HepG2 (cell line): Measurements from ENCODE around the gene HLA-DMB. TPM values are rescaled to one million over a fixed set of nuclear protein-coding genes. Genes with fewer than 3 reads are reported as not detected.

ENCODE experiments used
- CBFB ChIP-seq: sonication (generic); formaldehyde crosslinking; IDR thresholded peaks from 2 replicates; pipeline ENCODE4 v1.4.0; 2020; ENCODE audit warnings: missing genetic modification reagents
- GTF3A ChIP-seq: sonication (generic); formaldehyde crosslinking; conservative IDR thresholded peaks from 2 replicates; pipeline ENCODE4 v1.4.0; 2020; ENCODE audit warnings: mild to moderate bottlenecking, missing genetic modification reagents
- HOXD1 ChIP-seq: sonication (generic); formaldehyde crosslinking; IDR thresholded peaks from 2 replicates; pipeline ENCODE4 v1.5.0; 2020; ENCODE audit warnings: missing genetic modification reagents
- MAFF ChIP-seq: IDR thresholded peaks from 2 replicates; pipeline ENCODE4 v1.6.1; 2011; ENCODE audit warnings: low read depth, low read length, improper control_type of control experiment
- MBNL3 ChIP-seq: fragments of 250-450 bp; sonication (Bioruptor Pico); conservative IDR thresholded peaks from 2 replicates; pipeline ENCODE4 v1.8.0; 2022; ENCODE audit warnings: mild to moderate bottlenecking, inconsistent platforms
- MLLT10 ChIP-seq: sonication (generic); formaldehyde crosslinking; IDR thresholded peaks from 2 replicates; pipeline ENCODE4 v1.4.0; 2020; ENCODE audit warnings: missing genetic modification reagents
- POLR2AphosphoS5 ChIP-seq: IDR thresholded peaks from 2 replicates; pipeline ENCODE4 v1.6.1; 2012; ENCODE audit warnings: low read depth, low read length
- RARG ChIP-seq: sonication (generic); formaldehyde crosslinking; IDR thresholded peaks from 2 replicates; pipeline ENCODE4 v1.4.0; 2020; ENCODE audit warnings: low read depth, mild to moderate bottlenecking, missing genetic modification reagents
- SAP130 ChIP-seq: IDR thresholded peaks from 2 replicates; pipeline ENCODE4 v1.6.1; 2016; ENCODE audit warnings: low read depth
- SNAPC5 ChIP-seq: sonication (generic); formaldehyde crosslinking; IDR thresholded peaks from 2 replicates; pipeline ENCODE4 v1.8.1; 2023; ENCODE audit warnings: mild to moderate bottlenecking, missing genetic modification reagents, borderline replicate concordance
- SP2 ChIP-seq: sonication (generic); formaldehyde crosslinking; IDR thresholded peaks from 2 replicates; pipeline ENCODE4 v1.5.1; 2020; ENCODE audit warnings: mild to moderate bottlenecking, missing genetic modification reagents
- STAT5B ChIP-seq: sonication (generic); formaldehyde crosslinking; IDR thresholded peaks from 2 replicates; pipeline ENCODE4 v1.4.0; 2020; ENCODE audit warnings: missing genetic modification reagents
- TAF15 ChIP-seq: fragments of 200-400 bp; formaldehyde crosslinking; IDR thresholded peaks from one replicate; pipeline ENCODE4 v1.6.1; 2018; ENCODE audit warnings: mild to moderate bottlenecking, low read depth, low read length; ENCODE audit not compliant: poor library complexity, severe bottlenecking
- THAP11 ChIP-seq: IDR thresholded peaks from 2 replicates; pipeline ENCODE4 v1.6.1; 2016; ENCODE audit warnings: missing biosample characterization, missing genetic modification reagents
- TRAFD1 ChIP-seq: sonication (generic); formaldehyde crosslinking; IDR thresholded peaks from 2 replicates; pipeline ENCODE4 v1.5.1; 2020; ENCODE audit warnings: missing genetic modification reagents, mild to moderate bottlenecking, borderline replicate concordance
- ZMYM4 ChIP-seq: sonication (generic); formaldehyde crosslinking; IDR thresholded peaks from 2 replicates; pipeline ENCODE4 v1.8.1; 2023; ENCODE audit warnings: mild to moderate bottlenecking, missing genetic modification reagents
- ZNF235 ChIP-seq: sonication (generic); formaldehyde crosslinking; IDR thresholded peaks from 2 replicates; pipeline ENCODE4 v1.8.1; 2023; ENCODE audit warnings: mild to moderate bottlenecking, missing genetic modification reagents, borderline replicate concordance
- ZNF280B ChIP-seq: sonication (generic); formaldehyde crosslinking; IDR thresholded peaks from 2 replicates; pipeline ENCODE4 v1.5.0; 2020; ENCODE audit warnings: missing genetic modification reagents, mild to moderate bottlenecking, borderline replicate concordance
- ZNF34 ChIP-seq: sonication (generic); formaldehyde crosslinking; IDR thresholded peaks from 2 replicates; pipeline ENCODE4 v1.4.0; 2020; ENCODE audit warnings: mild to moderate bottlenecking, missing genetic modification reagents, borderline replicate concordance
- ZNF703 ChIP-seq: sonication (generic); formaldehyde crosslinking; IDR thresholded peaks from 2 replicates; pipeline ENCODE4 v1.5.1; 2020; ENCODE audit warnings: missing genetic modification reagents, mild to moderate bottlenecking, moderate library complexity, borderline replicate concordance
- polyA plus RNA-seq, 8 experiments: library from polyadenylated mRNA; depleted of rRNA in 3 of 8; stranded (reverse) in 7 of 8; unstranded in 1 of 8; fragments of >200 nt; fragmentation: Illumina TruSeq in 4 of 8; extraction: Trizol in 4 of 8; gene quantifications; 2 replicates each; pipeline versions ENCODE4 v1.2.1 to v1.2.3, GENCODE V29; 2011 to 2016; ENCODE audit warnings: low read depth in 4 of 8, missing spikeins in 1 of 8, mixed read lengths in 1 of 8; ENCODE audit not compliant: insufficient read depth in 1 of 8
- total RNA-seq, 5 experiments: library from RNA; depleted of rRNA; stranded (reverse); fragments of >200 nt; fragmentation: Illumina TruSeq; extraction: Trizol; gene quantifications; 2 replicates each; pipeline ENCODE4 v1.2.3, GENCODE V29; 2016; ENCODE audit warnings: low read depth in 1 of 5
- TF ChIP-seq, protein P1 (sequence below): sonication (generic); formaldehyde crosslinking; IDR thresholded peaks from 2 replicates; pipeline ENCODE4 v1.4.0; 2020; ENCODE audit warnings: missing genetic modification reagents
- TF ChIP-seq, protein P2 (sequence below): sonication (generic); formaldehyde crosslinking; IDR thresholded peaks from 2 replicates; pipeline ENCODE4 v1.4.0; 2020; ENCODE audit warnings: mild to moderate bottlenecking, missing genetic modification reagents
- TF ChIP-seq, protein P3 (sequence below): IDR thresholded peaks from 2 replicates; pipeline ENCODE4 v1.6.1; 2016; ENCODE audit warnings: low read depth

Gene HLA-DMB
- total and polyA plus RNA-seq, 2 of the 13 experiments (the other 11 are each of a cell fraction or from before 2014, with no cell fraction given) = not detected

DNA sequence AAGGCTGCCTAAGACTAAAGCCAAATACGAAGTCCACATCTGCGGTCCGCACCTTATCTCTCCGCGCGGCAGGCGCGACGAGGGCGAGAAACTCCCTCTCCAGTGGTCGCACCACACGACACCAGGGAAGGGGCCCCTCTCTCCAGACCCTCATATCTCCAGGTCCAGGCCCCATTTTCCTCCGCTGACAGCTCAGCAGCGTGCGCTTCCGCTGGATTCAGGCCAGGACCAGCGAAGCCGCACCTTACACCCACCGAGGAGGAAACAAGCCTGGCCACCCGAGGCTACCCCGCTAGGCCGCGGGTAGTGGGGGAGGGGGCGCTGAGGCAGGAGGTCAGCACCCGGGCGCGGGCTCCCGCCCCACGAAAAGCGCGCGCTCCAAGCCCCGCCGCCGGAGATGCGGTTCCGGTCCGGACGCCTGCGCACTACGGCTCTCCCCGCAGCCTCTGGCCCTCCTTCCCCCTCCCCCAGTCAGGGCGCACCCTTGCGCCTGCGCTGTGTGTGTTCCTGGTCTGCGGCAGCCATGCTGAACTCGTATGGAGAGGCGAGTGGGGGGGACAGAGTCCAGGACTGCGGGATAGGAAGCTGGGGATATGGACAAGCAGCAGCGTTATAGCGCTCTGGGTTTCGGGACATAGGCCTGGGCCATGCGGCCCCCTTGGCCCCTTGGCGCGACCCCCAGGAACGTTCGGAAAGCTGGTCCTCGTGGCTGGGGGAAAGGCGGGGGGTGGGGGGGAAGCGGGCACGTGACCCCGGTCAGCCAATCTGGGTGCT lies 27.5 kb upstream of the HLA-DMB start, which contains the start of gene BRD2 (continued):
- TF ChIP-seq TAF15 = no peak
- TF ChIP-seq, protein P1, sequence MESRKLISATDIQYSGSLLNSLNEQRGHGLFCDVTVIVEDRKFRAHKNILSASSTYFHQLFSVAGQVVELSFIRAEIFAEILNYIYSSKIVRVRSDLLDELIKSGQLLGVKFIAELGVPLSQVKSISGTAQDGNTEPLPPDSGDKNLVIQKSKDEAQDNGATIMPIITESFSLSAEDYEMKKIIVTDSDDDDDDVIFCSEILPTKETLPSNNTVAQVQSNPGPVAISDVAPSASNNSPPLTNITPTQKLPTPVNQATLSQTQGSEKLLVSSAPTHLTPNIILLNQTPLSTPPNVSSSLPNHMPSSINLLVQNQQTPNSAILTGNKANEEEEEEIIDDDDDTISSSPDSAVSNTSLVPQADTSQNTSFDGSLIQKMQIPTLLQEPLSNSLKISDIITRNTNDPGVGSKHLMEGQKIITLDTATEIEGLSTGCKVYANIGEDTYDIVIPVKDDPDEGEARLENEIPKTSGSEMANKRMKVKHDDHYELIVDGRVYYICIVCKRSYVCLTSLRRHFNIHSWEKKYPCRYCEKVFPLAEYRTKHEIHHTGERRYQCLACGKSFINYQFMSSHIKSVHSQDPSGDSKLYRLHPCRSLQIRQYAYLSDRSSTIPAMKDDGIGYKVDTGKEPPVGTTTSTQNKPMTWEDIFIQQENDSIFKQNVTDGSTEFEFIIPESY (CRISPR knock-in tag) = peak; percentile 56; the same call in 1 of the 2 replicates
- TF ChIP-seq GTF3A (CRISPR knock-in tag) = no peak
- TF ChIP-seq MBNL3 = 0 out of 2 replicates have a peak, but pooled peaks have one; percentile 14
- TF ChIP-seq CBFB (CRISPR knock-in tag) = peak; percentile 78; the same call in 1 of the 2 replicates
- TF ChIP-seq THAP11 (CRISPR knock-in tag) = peak; percentile 76
- TF ChIP-seq MLLT10 (CRISPR knock-in tag) = no peak
- TF ChIP-seq ZNF703 (CRISPR knock-in tag) = peak; percentile 6
- no peak for TF ChIP-seq RARG (CRISPR knock-in tag)
- peak; percentile 78 for TF ChIP-seq POLR2AphosphoS5
- no peak; the same call in 1 of the 2 replicates for TF ChIP-seq ZNF235
- no peak for TF ChIP-seq ZNF34 (CRISPR knock-in tag)
- peak; percentile 69 for TF ChIP-seq ZMYM4
- TF ChIP-seq HOXD1 = peak; percentile 95
- TF ChIP-seq SP2 (CRISPR knock-in tag) = no peak; the same call in none of the 2 replicates
- TF ChIP-seq MAFF = no peak
- 0 out of 2 replicates have a peak, but pooled peaks have one; percentile 10 for TF ChIP-seq STAT5B
- TF ChIP-seq, protein P2, sequence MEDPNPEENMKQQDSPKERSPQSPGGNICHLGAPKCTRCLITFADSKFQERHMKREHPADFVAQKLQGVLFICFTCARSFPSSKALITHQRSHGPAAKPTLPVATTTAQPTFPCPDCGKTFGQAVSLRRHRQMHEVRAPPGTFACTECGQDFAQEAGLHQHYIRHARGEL (CRISPR knock-in tag) = peak; percentile 71; the same call in 1 of the 2 replicates
- TF ChIP-seq SNAPC5 (CRISPR knock-in tag) = peak; percentile 91
- TF ChIP-seq TRAFD1 (CRISPR knock-in tag) = 0 out of 2 replicates have a peak, but pooled peaks have one; percentile 14
- peak; percentile 53 for TF ChIP-seq SAP130 (CRISPR knock-in tag)
- TF ChIP-seq, protein P3, sequence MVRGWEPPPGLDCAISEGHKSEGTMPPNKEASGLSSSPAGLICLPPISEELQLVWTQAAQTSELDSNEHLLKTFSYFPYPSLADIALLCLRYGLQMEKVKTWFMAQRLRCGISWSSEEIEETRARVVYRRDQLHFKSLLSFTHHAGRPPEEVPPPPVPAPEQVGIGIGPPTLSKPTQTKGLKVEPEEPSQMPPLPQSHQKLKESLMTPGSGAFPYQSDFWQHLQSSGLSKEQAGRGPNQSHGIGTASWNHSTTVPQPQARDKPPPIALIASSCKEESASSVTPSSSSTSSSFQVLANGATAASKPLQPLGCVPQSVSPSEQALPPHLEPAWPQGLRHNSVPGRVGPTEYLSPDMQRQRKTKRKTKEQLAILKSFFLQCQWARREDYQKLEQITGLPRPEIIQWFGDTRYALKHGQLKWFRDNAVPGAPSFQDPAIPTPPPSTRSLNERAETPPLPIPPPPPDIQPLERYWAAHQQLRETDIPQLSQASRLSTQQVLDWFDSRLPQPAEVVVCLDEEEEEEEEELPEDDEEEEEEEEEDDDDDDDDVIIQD (CRISPR knock-in tag) = no peak
- TF ChIP-seq ZNF280B (CRISPR knock-in tag) = peak; percentile 99
